Neural cell (in vitro differentiated cells): ENCODE measurements around the gene HS3ST1. TPM values are rescaled to one million over a fixed set of nuclear protein-coding genes. Genes with fewer than 3 reads are reported as not detected.

ENCODE experiments used
- H2AFZ ChIP-seq: fragments of 200-600, 300-800 bp; sonication (generic), shearing (Covaris generic); 2 replicates; pipeline ENCODE4 v1.6.0; 2014; ENCODE audit warnings: low read depth, mild to moderate bottlenecking, antibody characterized with exemption, low read length, moderate library complexity
- H3F3A ChIP-seq: fragments of 200-600 bp; shearing (Covaris generic); 2 replicates; pipeline ENCODE4 v1.6.1; 2016; ENCODE audit warnings: mild to moderate bottlenecking, moderate library complexity, mixed read lengths, antibody characterized with exemption, low read length; ENCODE audit not compliant: insufficient read depth, poor library complexity, severe bottlenecking
- H3K27ac ChIP-seq: fragments of 200-600, 300-800 bp; sonication (generic), shearing (Covaris generic); 2 replicates; pipeline ENCODE4 v1.5.1; 2014; ENCODE audit warnings: mild to moderate bottlenecking, low read length, moderate library complexity
- H3K27me3 ChIP-seq: fragments of 300-800, 200-600 bp; sonication (generic), shearing (Covaris generic); 2 replicates; pipeline ENCODE4 v1.6.0; 2014; ENCODE audit warnings: mild to moderate bottlenecking, low read depth, low read length, moderate library complexity; ENCODE audit not compliant: insufficient read depth
- H3K36me3 ChIP-seq: fragments of 300-800, 200-600 bp; sonication (generic), shearing (Covaris generic); 2 replicates; pipeline ENCODE4 v1.5.1; 2014; ENCODE audit warnings: mild to moderate bottlenecking, antibody characterized with exemption, low read length, moderate library complexity; ENCODE audit not compliant: insufficient read depth
- H3K4me2 ChIP-seq: fragments of 300-800, 200-600 bp; sonication (generic), shearing (Covaris generic); 2 replicates; pipeline ENCODE4 v1.6.0; 2014; ENCODE audit warnings: mild to moderate bottlenecking, low read length
- H3K4me3 ChIP-seq: fragments of 300-800, 200-600 bp; sonication (generic), shearing (Covaris generic); 2 replicates; pipeline ENCODE4 v1.5.1; 2014; ENCODE audit warnings: mild to moderate bottlenecking, low read length, moderate library complexity
- H3K79me2 ChIP-seq: fragments of 200-600 bp; shearing (Covaris generic); replicated peaks from 2 replicates; pipeline ENCODE4 v1.6.0; 2014; ENCODE audit warnings: mild to moderate bottlenecking, low read length, moderate library complexity; ENCODE audit not compliant: insufficient read depth
- H3K9ac ChIP-seq: fragments of 300-800, 200-600 bp; sonication (generic), shearing (Covaris generic); 2 replicates; pipeline ENCODE4 v1.6.1; 2016; ENCODE audit warnings: mild to moderate bottlenecking, low read length, mixed read lengths
- H3K9me2 ChIP-seq: fragments of 200-600 bp; shearing (Covaris generic); 2 replicates; pipeline ENCODE4 v1.6.1; 2016; ENCODE audit warnings: mild to moderate bottlenecking, low read length, mixed read lengths; ENCODE audit not compliant: insufficient read depth
- H3K9me3 ChIP-seq: fragments of 200-600, 300-800 bp; sonication (generic), shearing (Covaris generic); 2 replicates; pipeline ENCODE4 v1.6.1; 2016; ENCODE audit warnings: mild to moderate bottlenecking, mixed run types, low read length, moderate library complexity, mixed read lengths
- H4K20me1 ChIP-seq: fragments of 200-600 bp; shearing (Covaris generic); 2 replicates; pipeline ENCODE4 v1.6.1; 2016; ENCODE audit warnings: mild to moderate bottlenecking, mixed run types; ENCODE audit not compliant: insufficient read depth
- EP300 ChIP-seq: fragments of 450-650 bp; conservative IDR thresholded peaks from 2 replicates; pipeline ENCODE4 v1.6.1; 2014; ENCODE audit warnings: antibody characterized with exemption, mild to moderate bottlenecking, moderate library complexity; ENCODE audit not compliant: poor library complexity, severe bottlenecking
- EZH2 ChIP-seq: fragments of 200-600, 300-800 bp; shearing (Covaris generic), sonication (generic); IDR thresholded peaks from 2 replicates; pipeline ENCODE4 v1.6.1; 2014; ENCODE audit warnings: antibody characterized with exemption, low read length, borderline replicate concordance, mild to moderate bottlenecking; ENCODE audit not compliant: insufficient read depth, poor library complexity, severe bottlenecking
- MXI1 ChIP-seq: fragments of 450-650 bp; conservative IDR thresholded peaks from 2 replicates; pipeline ENCODE4 v1.6.1; 2014; ENCODE audit warnings: antibody characterized with exemption, mild to moderate bottlenecking; ENCODE audit not compliant: poor library complexity, severe bottlenecking
- POLR2AphosphoS5 ChIP-seq: IDR thresholded peaks from 2 replicates; pipeline ENCODE4 v1.6.1; 2012
- RAD21 ChIP-seq: fragments of 450-650 bp; conservative IDR thresholded peaks from 2 replicates; pipeline ENCODE4 v1.6.1; 2014; ENCODE audit warnings: antibody characterized with exemption, mild to moderate bottlenecking, moderate library complexity
- SMC3 ChIP-seq: fragments of 450-650 bp; conservative IDR thresholded peaks from 2 replicates; pipeline ENCODE4 v1.6.1; 2014; ENCODE audit warnings: antibody characterized with exemption, mild to moderate bottlenecking, moderate library complexity; ENCODE audit not compliant: poor library complexity
- TAF1 ChIP-seq: IDR thresholded peaks from 2 replicates; pipeline ENCODE4 v1.6.1; 2012; ENCODE audit warnings: low read depth
- polyA plus RNA-seq: library from polyadenylated mRNA; depleted of rRNA; stranded (reverse); fragments of >200 nt; gene quantifications from 2 replicates; pipeline ENCODE4 v1.2.3, GENCODE V29; 2014
- TF ChIP-seq, protein P1 (sequence below): fragments of 450-650 bp; IDR thresholded peaks from 2 replicates; pipeline ENCODE4 v1.5.1; 2014; ENCODE audit warnings: antibody characterized with exemption, mild to moderate bottlenecking, moderate library complexity; ENCODE audit not compliant: poor library complexity, severe bottlenecking
- TF ChIP-seq, protein P2 (sequence below): IDR thresholded peaks from 2 replicates; pipeline ENCODE4 v1.6.1; 2012; ENCODE audit warnings: borderline replicate concordance

Gene HS3ST1
- polyA plus RNA-seq, 1 donor from 2014 or later: 0.35 TPM

DNA sequence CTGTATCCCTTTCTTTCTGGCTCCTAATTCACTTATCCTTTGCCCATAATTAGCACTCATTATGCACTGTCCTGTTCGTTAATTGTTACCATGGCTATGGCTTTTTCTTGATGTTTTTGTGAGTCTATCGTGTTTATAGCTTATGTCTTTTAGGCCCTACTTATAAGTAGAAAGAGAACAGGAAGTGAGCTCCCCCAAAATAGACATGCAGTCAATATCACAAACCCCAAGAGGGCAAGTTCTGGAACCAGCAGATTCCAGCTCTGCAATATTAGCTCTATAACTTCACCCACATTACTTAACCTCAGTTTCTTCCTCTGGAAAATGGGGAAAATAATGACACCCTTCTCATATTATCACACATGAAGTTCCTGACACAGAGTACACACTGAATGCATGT is 7.4 kb upstream of the HS3ST1 start:
- no peak overlapping the region for H3K27ac ChIP-seq
- H2AFZ ChIP-seq: no peak overlapping the region

DNA sequence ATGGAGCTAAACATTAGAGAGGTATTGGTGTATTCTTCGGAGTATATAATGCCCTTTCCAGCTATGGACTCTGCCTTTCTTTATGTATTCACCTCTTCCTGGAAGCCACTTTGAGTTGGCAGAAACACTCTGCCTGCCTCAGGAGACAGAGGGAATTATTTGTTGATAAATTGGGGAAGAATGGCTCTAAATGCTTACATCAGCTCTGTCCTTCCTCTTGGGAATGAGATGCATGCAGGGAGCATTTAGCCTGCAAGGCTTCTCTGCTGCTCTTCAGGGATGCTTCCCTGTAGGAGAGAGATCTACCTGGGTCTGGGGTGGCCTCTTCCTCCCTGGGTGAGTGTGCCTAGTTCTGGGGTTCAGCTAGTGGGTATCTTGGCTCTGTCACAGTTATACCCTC is 6.9 kb upstream of the HS3ST1 start:
- Histone ChIP-seq H3K4me3 (no peak overlapping the region), H3K9me2 (no peaks in the 10 kb centered on the region), H3K36me3 (no peaks in the 10 kb centered on the region), H3K79me2 (no peaks in the 10 kb centered on the region), H3K27ac (no peak overlapping the region), H2AFZ (no peak overlapping the region), H3K4me2 (no peak overlapping the region), H3K9me3 (no peaks in the 10 kb centered on the region), H3K27me3 (peaks cover 11% of the 10 kb centered on the region), H4K20me1 (no peaks in the 10 kb centered on the region), H3F3A (no peaks in the 10 kb centered on the region), H3K9ac (no peak overlapping the region)
- TF ChIP-seq MXI1 (no peak), TAF1 (no peak), EZH2 (no peak), SMC3 (no peak), POLR2AphosphoS5 (no peak), EP300 (no peak), RAD21 (no peak)
- TF ChIP-seq, protein P1, sequence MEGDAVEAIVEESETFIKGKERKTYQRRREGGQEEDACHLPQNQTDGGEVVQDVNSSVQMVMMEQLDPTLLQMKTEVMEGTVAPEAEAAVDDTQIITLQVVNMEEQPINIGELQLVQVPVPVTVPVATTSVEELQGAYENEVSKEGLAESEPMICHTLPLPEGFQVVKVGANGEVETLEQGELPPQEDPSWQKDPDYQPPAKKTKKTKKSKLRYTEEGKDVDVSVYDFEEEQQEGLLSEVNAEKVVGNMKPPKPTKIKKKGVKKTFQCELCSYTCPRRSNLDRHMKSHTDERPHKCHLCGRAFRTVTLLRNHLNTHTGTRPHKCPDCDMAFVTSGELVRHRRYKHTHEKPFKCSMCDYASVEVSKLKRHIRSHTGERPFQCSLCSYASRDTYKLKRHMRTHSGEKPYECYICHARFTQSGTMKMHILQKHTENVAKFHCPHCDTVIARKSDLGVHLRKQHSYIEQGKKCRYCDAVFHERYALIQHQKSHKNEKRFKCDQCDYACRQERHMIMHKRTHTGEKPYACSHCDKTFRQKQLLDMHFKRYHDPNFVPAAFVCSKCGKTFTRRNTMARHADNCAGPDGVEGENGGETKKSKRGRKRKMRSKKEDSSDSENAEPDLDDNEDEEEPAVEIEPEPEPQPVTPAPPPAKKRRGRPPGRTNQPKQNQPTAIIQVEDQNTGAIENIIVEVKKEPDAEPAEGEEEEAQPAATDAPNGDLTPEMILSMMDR: no peak
- TF ChIP-seq, protein P2, sequence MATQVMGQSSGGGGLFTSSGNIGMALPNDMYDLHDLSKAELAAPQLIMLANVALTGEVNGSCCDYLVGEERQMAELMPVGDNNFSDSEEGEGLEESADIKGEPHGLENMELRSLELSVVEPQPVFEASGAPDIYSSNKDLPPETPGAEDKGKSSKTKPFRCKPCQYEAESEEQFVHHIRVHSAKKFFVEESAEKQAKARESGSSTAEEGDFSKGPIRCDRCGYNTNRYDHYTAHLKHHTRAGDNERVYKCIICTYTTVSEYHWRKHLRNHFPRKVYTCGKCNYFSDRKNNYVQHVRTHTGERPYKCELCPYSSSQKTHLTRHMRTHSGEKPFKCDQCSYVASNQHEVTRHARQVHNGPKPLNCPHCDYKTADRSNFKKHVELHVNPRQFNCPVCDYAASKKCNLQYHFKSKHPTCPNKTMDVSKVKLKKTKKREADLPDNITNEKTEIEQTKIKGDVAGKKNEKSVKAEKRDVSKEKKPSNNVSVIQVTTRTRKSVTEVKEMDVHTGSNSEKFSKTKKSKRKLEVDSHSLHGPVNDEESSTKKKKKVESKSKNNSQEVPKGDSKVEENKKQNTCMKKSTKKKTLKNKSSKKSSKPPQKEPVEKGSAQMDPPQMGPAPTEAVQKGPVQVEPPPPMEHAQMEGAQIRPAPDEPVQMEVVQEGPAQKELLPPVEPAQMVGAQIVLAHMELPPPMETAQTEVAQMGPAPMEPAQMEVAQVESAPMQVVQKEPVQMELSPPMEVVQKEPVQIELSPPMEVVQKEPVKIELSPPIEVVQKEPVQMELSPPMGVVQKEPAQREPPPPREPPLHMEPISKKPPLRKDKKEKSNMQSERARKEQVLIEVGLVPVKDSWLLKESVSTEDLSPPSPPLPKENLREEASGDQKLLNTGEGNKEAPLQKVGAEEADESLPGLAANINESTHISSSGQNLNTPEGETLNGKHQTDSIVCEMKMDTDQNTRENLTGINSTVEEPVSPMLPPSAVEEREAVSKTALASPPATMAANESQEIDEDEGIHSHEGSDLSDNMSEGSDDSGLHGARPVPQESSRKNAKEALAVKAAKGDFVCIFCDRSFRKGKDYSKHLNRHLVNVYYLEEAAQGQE: no peak

More for the DNA sequence above, 7.4 kb upstream of the HS3ST1 start:
- Histone ChIP-seq H3K9ac (no peak overlapping the region), H3K27me3 (peaks cover 5% of the 10 kb centered on the region), H3K4me2 (no peak overlapping the region), H3K9me2 (no peaks in the 10 kb centered on the region), H3K4me3 (no peak overlapping the region), H3K79me2 (no peaks in the 10 kb centered on the region), H3K9me3 (no peaks in the 10 kb centered on the region), H4K20me1 (no peaks in the 10 kb centered on the region), H3K36me3 (no peaks in the 10 kb centered on the region), H3F3A (no peaks in the 10 kb centered on the region)
- TF ChIP-seq TAF1: no peak
- no peak for TF ChIP-seq EZH2
- no peak for TF ChIP-seq EP300
- TF ChIP-seq SMC3: no peak
- no peak for TF ChIP-seq MXI1
- no peak for TF ChIP-seq POLR2AphosphoS5
- TF ChIP-seq RAD21: no peak
- TF ChIP-seq, protein P1: no peak
- TF ChIP-seq, protein P2: no peak
